ENCODE data around the gene PI4KB. TPM values are rescaled to one million over a fixed set of nuclear protein-coding genes. Genes with fewer than 3 reads are reported as not detected.
"Not testable (repeated sequence)": the region's sequence is repeated elsewhere in the genome, so short reads cannot be mapped to it uniquely, and the experiment has no call there.

Gene PI4KB
- polyA plus RNA-seq, 1 donor from 2014 or later: 22.8 TPM

DNA sequence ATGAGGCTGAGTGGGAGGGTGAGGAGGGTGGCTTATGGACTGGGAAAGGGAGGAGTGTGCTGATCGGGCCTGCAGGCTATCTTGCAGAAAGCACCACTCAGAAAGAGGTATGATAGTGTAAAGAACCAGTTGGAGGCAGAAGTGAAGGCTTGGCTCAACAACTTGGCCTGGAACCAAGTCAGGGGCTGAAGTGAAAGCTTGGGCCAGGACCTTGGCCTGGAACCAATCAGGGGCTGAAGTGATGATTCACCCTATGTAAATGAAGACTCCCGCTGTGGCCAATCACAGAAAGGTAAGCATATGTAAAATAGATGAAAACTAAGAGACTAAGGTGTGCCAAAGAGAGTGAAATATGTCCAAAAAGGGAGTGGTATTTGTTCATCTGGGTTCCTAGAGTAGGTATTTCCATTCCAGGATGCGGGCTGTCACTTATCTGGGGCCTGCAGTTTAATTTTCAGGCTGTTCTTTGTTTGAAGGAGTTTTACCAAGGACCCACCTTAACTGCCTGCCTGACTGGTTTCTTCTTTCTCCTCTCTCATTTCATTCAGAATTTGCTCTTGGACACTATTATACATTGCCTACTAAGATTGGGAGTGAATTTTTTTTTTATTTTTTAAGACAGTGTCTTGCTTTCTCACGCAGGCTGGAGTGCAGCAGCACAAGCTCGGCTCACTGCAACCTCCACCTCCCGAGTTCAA, 25.0 kb upstream of the PI4KB start (continued):
- TF ChIP-seq EP300 (conservative IDR thresholded peaks at IDR 0.05; ENCODE audit: poor library complexity, severe bottlenecking): no peak

DNA sequence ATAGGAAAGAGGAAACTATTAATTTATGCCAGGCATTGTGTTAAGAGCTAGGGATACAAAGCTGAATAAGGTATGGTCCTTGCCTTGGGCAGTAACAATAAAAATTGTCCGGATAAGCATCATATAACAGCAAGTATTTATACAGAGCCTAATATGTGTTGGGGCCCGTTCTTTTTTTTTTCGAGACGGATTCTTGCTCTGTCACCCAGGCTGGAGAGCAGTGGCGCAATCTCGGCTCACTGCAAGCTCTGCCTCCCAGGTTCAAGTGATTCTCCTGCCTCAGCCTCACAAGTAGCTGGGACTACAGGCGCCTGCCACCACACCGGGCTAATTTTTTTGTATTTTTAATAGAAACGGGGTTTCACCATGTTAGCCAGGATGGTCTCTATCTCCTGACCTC, 23.1 kb upstream of the PI4KB start:
- peaks cover 12% of the 10 kb centered on the region for H3K79me2 ChIP-seq (replicated peaks; ENCODE audit: insufficient read depth, low read length)
- H3K9ac ChIP-seq (ENCODE audit: low read length); H2AFZ ChIP-seq (ENCODE audit: low read depth, low read length); H3K27me3 ChIP-seq (ENCODE audit: insufficient read depth, low read depth, low read length); H3K9me3 ChIP-seq (ENCODE audit: low read length); H4K20me1 ChIP-seq (ENCODE audit: insufficient read depth); H3K4me2 ChIP-seq (ENCODE audit: low read length); H3K36me3 ChIP-seq (ENCODE audit: insufficient read depth, low read length); H3F3A ChIP-seq (ENCODE audit: insufficient read depth, low read length, poor library complexity, severe bottlenecking); H3K4me3 ChIP-seq (ENCODE audit: low read length); H3K27ac ChIP-seq (ENCODE audit: low read length); H3K9me2 ChIP-seq (ENCODE audit: insufficient read depth, low read length): not testable (repeated sequence)

DNA sequence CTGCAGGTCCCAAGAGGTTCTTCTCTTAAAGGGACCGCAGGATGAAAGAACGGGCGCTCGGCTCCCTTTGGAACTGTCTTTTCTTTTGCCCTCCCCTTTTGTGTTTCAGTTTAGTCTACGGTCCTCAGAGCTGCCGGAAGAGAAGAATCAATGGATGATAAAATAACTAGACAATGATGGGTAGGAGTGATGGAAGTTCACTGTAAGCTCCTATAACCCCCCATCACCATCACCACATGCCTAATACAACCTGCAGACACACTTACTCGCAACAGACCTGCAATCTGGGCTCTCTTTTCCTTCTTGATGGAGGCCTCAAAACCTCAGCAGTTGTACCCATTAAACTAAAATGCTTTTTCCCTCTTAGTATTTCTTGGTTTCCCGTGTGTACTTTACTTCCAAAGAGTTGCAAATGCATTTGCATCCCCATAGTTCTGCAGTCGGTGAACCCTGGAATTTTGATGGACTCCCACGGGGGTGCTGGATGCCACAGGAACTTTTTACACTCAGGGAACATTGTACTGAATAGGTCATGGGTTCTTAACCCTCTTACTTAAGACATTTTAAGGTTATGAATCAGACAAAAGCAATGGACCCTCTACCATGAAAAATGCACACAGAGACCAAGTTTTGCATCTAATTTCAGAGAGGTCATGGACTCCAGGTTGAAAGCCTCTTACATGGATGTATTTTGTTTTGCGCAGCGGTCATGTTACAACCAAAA, 20.5 kb upstream of the PI4KB start:
- H3K4me3 ChIP-seq (ENCODE audit: low read length): peak overlapping the region; percentile 70
- TF ChIP-seq RAD21 (conservative IDR thresholded peaks at IDR 0.05) (no peak), TAF1 (IDR thresholded peaks at IDR 0.05; ENCODE audit: low read depth) (no peak), EP300 (conservative IDR thresholded peaks at IDR 0.05; ENCODE audit: poor library complexity, severe bottlenecking) (no peak), MXI1 (conservative IDR thresholded peaks at IDR 0.05; ENCODE audit: poor library complexity, severe bottlenecking) (no peak)
- TF ChIP-seq, protein P1, sequence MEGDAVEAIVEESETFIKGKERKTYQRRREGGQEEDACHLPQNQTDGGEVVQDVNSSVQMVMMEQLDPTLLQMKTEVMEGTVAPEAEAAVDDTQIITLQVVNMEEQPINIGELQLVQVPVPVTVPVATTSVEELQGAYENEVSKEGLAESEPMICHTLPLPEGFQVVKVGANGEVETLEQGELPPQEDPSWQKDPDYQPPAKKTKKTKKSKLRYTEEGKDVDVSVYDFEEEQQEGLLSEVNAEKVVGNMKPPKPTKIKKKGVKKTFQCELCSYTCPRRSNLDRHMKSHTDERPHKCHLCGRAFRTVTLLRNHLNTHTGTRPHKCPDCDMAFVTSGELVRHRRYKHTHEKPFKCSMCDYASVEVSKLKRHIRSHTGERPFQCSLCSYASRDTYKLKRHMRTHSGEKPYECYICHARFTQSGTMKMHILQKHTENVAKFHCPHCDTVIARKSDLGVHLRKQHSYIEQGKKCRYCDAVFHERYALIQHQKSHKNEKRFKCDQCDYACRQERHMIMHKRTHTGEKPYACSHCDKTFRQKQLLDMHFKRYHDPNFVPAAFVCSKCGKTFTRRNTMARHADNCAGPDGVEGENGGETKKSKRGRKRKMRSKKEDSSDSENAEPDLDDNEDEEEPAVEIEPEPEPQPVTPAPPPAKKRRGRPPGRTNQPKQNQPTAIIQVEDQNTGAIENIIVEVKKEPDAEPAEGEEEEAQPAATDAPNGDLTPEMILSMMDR (IDR thresholded peaks at IDR 0.05; ENCODE audit: poor library complexity, severe bottlenecking): no peak
- peak overlapping the region; percentile 32 for H2AFZ ChIP-seq (ENCODE audit: low read depth, low read length)
- peak overlapping the region; percentile 95 for H3K27ac ChIP-seq (ENCODE audit: low read length)
- H3K9me2 ChIP-seq (ENCODE audit: insufficient read depth, low read length): no peaks in the 10 kb centered on the region
- no peaks in the 10 kb centered on the region for H3K9me3 ChIP-seq (ENCODE audit: low read length)
- H3K36me3 ChIP-seq (ENCODE audit: insufficient read depth, low read length): no peaks in the 10 kb centered on the region
- H3K4me2 ChIP-seq (ENCODE audit: low read length): peak overlapping the region; percentile 57
- peaks cover 12% of the 10 kb centered on the region for H3K79me2 ChIP-seq (replicated peaks; ENCODE audit: insufficient read depth, low read length)
- H4K20me1 ChIP-seq (ENCODE audit: insufficient read depth): no peaks in the 10 kb centered on the region
- H3K9ac ChIP-seq (ENCODE audit: low read length): peak overlapping the region; percentile 88
- no peaks in the 10 kb centered on the region for H3F3A ChIP-seq (ENCODE audit: insufficient read depth, low read length, poor library complexity, severe bottlenecking)
- H3K27me3 ChIP-seq (ENCODE audit: insufficient read depth, low read depth, low read length): no peaks in the 10 kb centered on the region

DNA sequence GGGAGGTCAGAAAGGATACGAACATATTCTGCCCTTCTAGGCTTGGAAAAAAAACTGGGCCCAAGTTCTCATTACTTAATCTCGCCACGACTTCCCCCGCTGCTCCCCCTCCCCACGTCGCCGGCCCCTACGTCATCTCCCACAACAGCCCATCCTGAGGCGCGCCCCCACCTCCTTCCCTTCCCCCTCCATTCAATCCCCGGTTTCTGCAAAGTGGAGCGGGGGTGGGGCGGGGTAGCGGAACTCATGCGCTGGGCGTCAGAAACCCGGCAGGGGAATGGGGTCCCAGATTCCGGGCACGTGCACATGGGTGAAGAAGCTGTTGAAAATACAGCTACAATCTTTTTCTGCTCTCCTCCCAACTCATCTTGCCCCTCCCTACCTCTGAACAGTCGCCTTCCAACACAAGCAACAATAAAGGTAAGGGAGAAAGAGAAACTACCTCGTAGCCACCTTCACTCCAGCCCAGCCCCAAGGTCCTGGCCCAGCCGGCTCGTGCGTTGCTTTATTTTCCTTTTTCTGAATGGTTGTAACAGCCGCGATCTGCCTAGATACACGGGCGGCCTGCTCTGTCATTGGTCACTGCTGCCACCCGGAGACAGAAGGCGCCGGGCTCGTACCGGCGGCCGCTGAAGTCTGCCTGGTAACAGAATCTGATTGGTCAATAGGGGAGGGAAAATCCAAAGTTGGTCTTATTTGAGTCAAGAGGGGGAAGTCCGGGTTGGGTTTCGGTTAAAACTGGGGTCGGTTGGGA, 19.7 kb upstream of the PI4KB start, which contains the start of gene RFX5:
Gene RFX5 (minus strand): TSS at position 484 of the 754 bp plus-strand sequence. CDS start 932 bp downstream, outside the sequence.
- no peaks in the 10 kb centered on the region for H3K27me3 ChIP-seq (ENCODE audit: insufficient read depth, low read depth, low read length)
- H3K79me2 ChIP-seq (replicated peaks; ENCODE audit: insufficient read depth, low read length): peaks cover 12% of the 10 kb centered on the region
- no peaks in the 10 kb centered on the region for H3F3A ChIP-seq (ENCODE audit: insufficient read depth, low read length, poor library complexity, severe bottlenecking)
- peak within 1 kb of the TSS; percentile 85 for H3K4me2 ChIP-seq (ENCODE audit: low read length)
- H4K20me1 ChIP-seq (ENCODE audit: insufficient read depth): no peaks in the 10 kb centered on the region
- peak within 1 kb of the TSS; percentile 95 for H3K27ac ChIP-seq (ENCODE audit: low read length)
- H3K9ac ChIP-seq (ENCODE audit: low read length): peak within 1 kb of the TSS; percentile 88
- peak within 1 kb of the TSS; percentile 70 for H3K4me3 ChIP-seq (ENCODE audit: low read length)
- TF ChIP-seq, protein P2, sequence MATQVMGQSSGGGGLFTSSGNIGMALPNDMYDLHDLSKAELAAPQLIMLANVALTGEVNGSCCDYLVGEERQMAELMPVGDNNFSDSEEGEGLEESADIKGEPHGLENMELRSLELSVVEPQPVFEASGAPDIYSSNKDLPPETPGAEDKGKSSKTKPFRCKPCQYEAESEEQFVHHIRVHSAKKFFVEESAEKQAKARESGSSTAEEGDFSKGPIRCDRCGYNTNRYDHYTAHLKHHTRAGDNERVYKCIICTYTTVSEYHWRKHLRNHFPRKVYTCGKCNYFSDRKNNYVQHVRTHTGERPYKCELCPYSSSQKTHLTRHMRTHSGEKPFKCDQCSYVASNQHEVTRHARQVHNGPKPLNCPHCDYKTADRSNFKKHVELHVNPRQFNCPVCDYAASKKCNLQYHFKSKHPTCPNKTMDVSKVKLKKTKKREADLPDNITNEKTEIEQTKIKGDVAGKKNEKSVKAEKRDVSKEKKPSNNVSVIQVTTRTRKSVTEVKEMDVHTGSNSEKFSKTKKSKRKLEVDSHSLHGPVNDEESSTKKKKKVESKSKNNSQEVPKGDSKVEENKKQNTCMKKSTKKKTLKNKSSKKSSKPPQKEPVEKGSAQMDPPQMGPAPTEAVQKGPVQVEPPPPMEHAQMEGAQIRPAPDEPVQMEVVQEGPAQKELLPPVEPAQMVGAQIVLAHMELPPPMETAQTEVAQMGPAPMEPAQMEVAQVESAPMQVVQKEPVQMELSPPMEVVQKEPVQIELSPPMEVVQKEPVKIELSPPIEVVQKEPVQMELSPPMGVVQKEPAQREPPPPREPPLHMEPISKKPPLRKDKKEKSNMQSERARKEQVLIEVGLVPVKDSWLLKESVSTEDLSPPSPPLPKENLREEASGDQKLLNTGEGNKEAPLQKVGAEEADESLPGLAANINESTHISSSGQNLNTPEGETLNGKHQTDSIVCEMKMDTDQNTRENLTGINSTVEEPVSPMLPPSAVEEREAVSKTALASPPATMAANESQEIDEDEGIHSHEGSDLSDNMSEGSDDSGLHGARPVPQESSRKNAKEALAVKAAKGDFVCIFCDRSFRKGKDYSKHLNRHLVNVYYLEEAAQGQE (IDR thresholded peaks at IDR 0.05; ENCODE audit: borderline replicate concordance): peak; percentile 90
- TF ChIP-seq EZH2 (IDR thresholded peaks at IDR 0.05; ENCODE audit: borderline replicate concordance, insufficient read depth, low read length, poor library complexity, severe bottlenecking): no peak
- peak; percentile 50 for TF ChIP-seq TAF1 (IDR thresholded peaks at IDR 0.05; ENCODE audit: low read depth)
- TF ChIP-seq MXI1 (conservative IDR thresholded peaks at IDR 0.05; ENCODE audit: poor library complexity, severe bottlenecking): peak; percentile 91
- peak; percentile 81 for TF ChIP-seq EP300 (conservative IDR thresholded peaks at IDR 0.05; ENCODE audit: poor library complexity, severe bottlenecking)
- peak; percentile 19 for TF ChIP-seq SMC3 (conservative IDR thresholded peaks at IDR 0.05; ENCODE audit: poor library complexity)
- peak; percentile 71 for TF ChIP-seq POLR2AphosphoS5 (IDR thresholded peaks at IDR 0.05)
- TF ChIP-seq, protein P1 (IDR thresholded peaks at IDR 0.05; ENCODE audit: poor library complexity, severe bottlenecking): no peak
- no peaks in the 10 kb centered on the region for H3K36me3 ChIP-seq (ENCODE audit: insufficient read depth, low read length)
- H2AFZ ChIP-seq (ENCODE audit: low read depth, low read length): peak within 1 kb of the TSS; percentile 81
- no peaks in the 10 kb centered on the region for H3K9me2 ChIP-seq (ENCODE audit: insufficient read depth, low read length)
- no peaks in the 10 kb centered on the region for H3K9me3 ChIP-seq (ENCODE audit: low read length)

Measured in neural cell (in vitro differentiated cells).